Activated CD8-positive, alpha-beta T cell treated with anti-CD3 and anti-CD28 coated beads for 36 hours (primary cell): Measurements from ENCODE around the gene ERBB4. TPM values are rescaled to one million over a fixed set of nuclear protein-coding genes. Genes with fewer than 3 reads are reported as not detected.

ENCODE experiments used
- ATAC-seq: fragments of 200-7000 bp; cut with Tn5 transposase; one replicate; pipeline ENCODE4 v1.10.0; 2021; ENCODE audit warnings: mild to moderate bottlenecking, moderate library complexity
- CTCF ChIA-PET: fragments of 350-600 bp; sonication (Branson Sonifier 250); formaldehyde crosslinking; loops from one replicate; lab custom pipeline; 2021; ENCODE audit warnings: antibody characterized with exemption; lab: Charles Lee
- POLR2A ChIA-PET: fragments of 350-600 bp; sonication (Branson Sonifier 250); formaldehyde crosslinking; loops from one replicate; lab custom pipeline; 2021; ENCODE audit warnings: antibody characterized with exemption; lab: Charles Lee
- DNase-seq: peaks from one replicate; pipeline ENCODE4 v3.0.0-alpha.2; 2020
- H3K27ac Mint-ChIP-seq: one replicate; pipeline ENCODE4 v1.8.0; 2021; ENCODE audit warnings: mild to moderate bottlenecking, mixed read lengths
- H3K27me3 Mint-ChIP-seq: one replicate; pipeline ENCODE4 v1.8.0; 2021; ENCODE audit warnings: mixed read lengths
- H3K36me3 Mint-ChIP-seq: one replicate; pipeline ENCODE4 v1.8.0; 2021; ENCODE audit warnings: low read depth, mixed read lengths
- H3K4me1 Mint-ChIP-seq: one replicate; pipeline ENCODE4 v1.8.0; 2021; ENCODE audit warnings: low read depth, mixed read lengths
- H3K4me3 Mint-ChIP-seq: one replicate; pipeline ENCODE4 v1.8.0; 2021; ENCODE audit warnings: mild to moderate bottlenecking, moderate library complexity, mixed read lengths
- H3K9me3 Mint-ChIP-seq: one replicate; pipeline ENCODE4 v1.8.0; 2021; ENCODE audit warnings: mixed read lengths
- CTCF ChIP-seq: fragments of 200-600 bp; IDR thresholded peaks from one replicate; pipeline ENCODE4 v1.8.0; 2022; ENCODE audit warnings: antibody characterized with exemption, mild to moderate bottlenecking
- intact Hi-C: fragments of 100-400 bp; cut with micrococcal nuclease; formaldehyde crosslinking; loops from one replicate; pipeline ENCODE4 v1.10.0; 2022
- total RNA-seq, 2 experiments: library from RNA; stranded (reverse); gene quantifications; one replicate each; pipeline ENCODE4 v1.2.3, GENCODE V29; 2021

ERBB4 gene
- total RNA-seq, 2 experiments from 2014 or later = not detected

DNA sequence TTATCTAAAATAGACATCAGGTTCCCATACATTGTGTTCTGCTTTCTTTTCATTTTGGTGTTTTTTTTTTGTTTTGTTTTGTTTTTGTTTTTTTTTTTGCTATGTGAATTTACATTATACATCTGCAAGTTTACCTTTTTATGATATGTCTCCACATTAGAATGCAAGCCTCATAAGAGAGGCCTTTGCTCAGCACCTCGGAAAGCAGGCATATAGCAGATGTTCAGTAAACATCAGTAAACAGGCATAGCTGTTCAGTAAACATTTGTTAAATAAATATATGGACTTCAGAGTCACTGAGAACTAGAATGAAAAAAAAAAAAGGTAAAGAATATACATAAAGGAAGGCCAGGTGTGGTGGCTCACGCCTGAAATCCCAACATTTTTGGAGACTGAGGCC, 405.3 kb downstream of the ERBB4 start:
- Mint-ChIP-seq H3K4me3 (no peak overlapping the region), H3K27ac (no peak overlapping the region), H3K9me3 (peaks cover 5% of the 10 kb centered on the region), H3K27me3 (no peaks in the 10 kb centered on the region), H3K36me3 (no peaks in the 10 kb centered on the region), H3K4me1 (no peaks in the 10 kb centered on the region)
- intact Hi-C loops = no loop called here
- POLR2A ChIA-PET = no interaction called here
- CTCF ChIA-PET = no interaction called here
- ATAC-seq (no peak), DNase-seq (no peak)
- TF ChIP-seq CTCF = no peak

GRCh38 chr2:212124598-212124997, 414.0 kb downstream of the ERBB4 start:
- Mint-ChIP-seq H3K36me3 (no peaks in the 10 kb centered on the region), H3K27ac (no peak overlapping the region), H3K27me3 (no peaks in the 10 kb centered on the region), H3K4me1 (no peaks in the 10 kb centered on the region), H3K9me3 (peaks cover 6% of the 10 kb centered on the region), H3K4me3 (no peak overlapping the region)
- intact Hi-C loops = no loop called here
- no peak for TF ChIP-seq CTCF
- CTCF ChIA-PET = no interaction called here
- ATAC-seq = no peak
- no peak for DNase-seq
- POLR2A ChIA-PET = no interaction called here

- Mint-ChIP-seq H3K4me1 (no peaks in the 10 kb centered on the region), H3K27ac (no peak overlapping the region), H3K36me3 (no peaks in the 10 kb centered on the region), H3K9me3 (peaks cover 2% of the 10 kb centered on the region), H3K27me3 (no peaks in the 10 kb centered on the region), H3K4me3 (no peak overlapping the region)
- POLR2A ChIA-PET = no interaction called here
- ATAC-seq (no peak), DNase-seq (no peak)
- CTCF ChIA-PET = no interaction called here
- TF ChIP-seq CTCF = no peak
- intact Hi-C loops = no loop called here
Observed at GRCh38 chr2:212119591-212119990, 419.0 kb downstream of the ERBB4 start.

- no peak for DNase-seq
- Mint-ChIP-seq H3K36me3 (no peaks in the 10 kb centered on the region), H3K4me1 (no peaks in the 10 kb centered on the region), H3K4me3 (no peak overlapping the region), H3K9me3 (no peaks in the 10 kb centered on the region), H3K27ac (no peak overlapping the region), H3K27me3 (no peaks in the 10 kb centered on the region)
- TF ChIP-seq CTCF = no peak
- no peak for ATAC-seq
- CTCF ChIA-PET = no interaction called here
- POLR2A ChIA-PET = no interaction called here
- intact Hi-C loops = no loop called here
Observed at GRCh38 chr2:212117926-212118325, 420.7 kb downstream of the ERBB4 start.

GRCh38 chr2:212114489-212114888, 424.1 kb downstream of the ERBB4 start:
- Mint-ChIP-seq H3K4me1 (no peaks in the 10 kb centered on the region), H3K4me3 (no peak overlapping the region), H3K9me3 (no peaks in the 10 kb centered on the region), H3K36me3 (no peaks in the 10 kb centered on the region), H3K27ac (no peak overlapping the region), H3K27me3 (no peaks in the 10 kb centered on the region)
- ChIA-PET POLR2A (no interaction called here), CTCF (no interaction called here)
- ATAC-seq (no peak), DNase-seq (no peak)
- intact Hi-C loops = no loop called here
- no peak for TF ChIP-seq CTCF
